GM04504 (cell line): Measurements from ENCODE around the gene CDK14.

Experiments used
- DNase-seq: peaks from one replicate; pipeline ENCODE4 v3.0.0-alpha.2; 2012; ENCODE audit warnings: low read depth

CDK14 gene

GRCh38 chr7:91206361-91206960 is 610.3 kb downstream of the CDK14 start:
- DNase-seq, result no peak

- DNase-seq, result no peak
Observed at GRCh38 chr7:91212582-91212981, 616.5 kb downstream of the CDK14 start.

GRCh38 chr7:91226411-91226810 is 630.3 kb downstream of the CDK14 start:
- no peak for DNase-seq

GRCh38 chr7:91228327-91228726 is 632.2 kb downstream of the CDK14 start:
- no peak for DNase-seq

GRCh38 chr7:91228927-91229558 is 632.9 kb downstream of the CDK14 start:
- no peak for DNase-seq

- no peak for DNase-seq
Observed at GRCh38 chr7:91230100-91230499, 634.0 kb downstream of the CDK14 start.

GRCh38 chr7:91230503-91230902 is 634.4 kb downstream of the CDK14 start:
- DNase-seq, result no peak

GRCh38 chr7:91233212-91233611 is 637.1 kb downstream of the CDK14 start:
- DNase-seq, result no peak

GRCh38 chr7:91235211-91235832 is 639.2 kb downstream of the CDK14 start:
- DNase-seq, result no peak

- DNase-seq, result no peak
Observed at GRCh38 chr7:91239171-91239604, 643.1 kb downstream of the CDK14 start.

- no peak for DNase-seq
Observed at GRCh38 chr7:91239772-91240171, 643.7 kb downstream of the CDK14 start.

- no peak for DNase-seq
Observed at GRCh38 chr7:91240376-91240941, 644.3 kb downstream of the CDK14 start.

GRCh38 chr7:91242097-91242844 is 646.1 kb downstream of the CDK14 start:
- DNase-seq, result no peak

GRCh38 chr7:91243591-91244301 is 647.6 kb downstream of the CDK14 start:
- no peak for DNase-seq

- no peak for DNase-seq
Observed at GRCh38 chr7:91247500-91247899, 651.4 kb downstream of the CDK14 start.

GRCh38 chr7:91248996-91249395 is 652.9 kb downstream of the CDK14 start:
- no peak for DNase-seq

GRCh38 chr7:91249506-91250233 is 653.5 kb downstream of the CDK14 start:
- no peak for DNase-seq

GRCh38 chr7:91250706-91251105 is 654.6 kb downstream of the CDK14 start:
- no peak for DNase-seq

GRCh38 chr7:91251877-91252276 is 655.8 kb downstream of the CDK14 start:
- no peak for DNase-seq
